Activated B cell treated with CpG ODN at 0.5 μM for 24 hours (primary cell): ENCODE data around the gene DCHS2. TPM values are rescaled to one million over a fixed set of nuclear protein-coding genes. Genes with fewer than 3 reads are reported as not detected.

Source experiments
- ATAC-seq: fragments of 200-7000 bp; cut with Tn5 transposase; one replicate; pipeline ENCODE4 v1.10.0; 2021; ENCODE audit warnings: low read depth, mild to moderate bottlenecking, moderate library complexity
- CTCF ChIA-PET: fragments of 350-600 bp; sonication (Branson Sonifier 250); formaldehyde crosslinking; loops from one replicate; lab custom pipeline; 2021; ENCODE audit warnings: antibody characterized with exemption; lab: Charles Lee
- POLR2A ChIA-PET: fragments of 350-600 bp; sonication (Branson Sonifier 250); formaldehyde crosslinking; loops from one replicate; lab custom pipeline; 2021; ENCODE audit warnings: antibody characterized with exemption; lab: Charles Lee
- DNase-seq: peaks from one replicate; pipeline ENCODE4 v3.0.0; 2022
- H3K27ac Mint-ChIP-seq: one replicate; pipeline ENCODE4 v1.8.0; 2020; ENCODE audit warnings: mixed read lengths
- H3K27me3 Mint-ChIP-seq: one replicate; pipeline ENCODE4 v1.8.0; 2021; ENCODE audit warnings: mixed read lengths
- H3K36me3 Mint-ChIP-seq: one replicate; pipeline ENCODE4 v1.8.0; 2021; ENCODE audit warnings: low read depth, mixed read lengths
- H3K4me1 Mint-ChIP-seq: one replicate; pipeline ENCODE4 v1.8.0; 2021; ENCODE audit warnings: mixed read lengths
- H3K4me3 Mint-ChIP-seq: one replicate; pipeline ENCODE4 v1.8.0; 2020; ENCODE audit warnings: mild to moderate bottlenecking, mixed read lengths
- H3K9me3 Mint-ChIP-seq: one replicate; pipeline ENCODE4 v1.8.0; 2020; ENCODE audit warnings: mixed read lengths
- intact Hi-C: fragments of 100-400 bp; cut with micrococcal nuclease; formaldehyde crosslinking; loops from one replicate; pipeline ENCODE4 v1.15.1; 2024
- total RNA-seq: library from RNA; stranded (reverse); gene quantifications from 2 replicates; pipeline ENCODE4 v1.2.3, GENCODE V29; 2022
- TF ChIP-seq, protein P1 (sequence below): fragments of 200-600 bp; IDR thresholded peaks from one replicate; pipeline ENCODE4 v1.8.0; 2022; ENCODE audit warnings: antibody characterized with exemption, mild to moderate bottlenecking

Gene DCHS2
- total RNA-seq, 1 donor from 2014 or later, result 0.13 TPM

- Mint-ChIP-seq H3K4me1 (peaks cover 24% of the 10 kb centered on the region), H3K36me3 (no peaks in the 10 kb centered on the region), H3K27ac (no peak overlapping the region), H3K4me3 (no peak overlapping the region), H3K9me3 (peaks cover 6% of the 10 kb centered on the region), H3K27me3 (peaks cover 2% of the 10 kb centered on the region)
- DNase-seq (no peak), ATAC-seq (no peak)
- POLR2A ChIA-PET, result no interaction called here
- intact Hi-C loops, result loop anchor here (5.0 kb wide), 2 partner anchors 82 to 963 kb away; partner anchors contain the start of gene MAP9
- CTCF ChIA-PET, result interaction anchor here (0.9 kb wide), 1 partner anchor 9 kb away, joined by 3 read pairs; no protein-coding TSS in a partner anchor
- TF ChIP-seq, protein P1, sequence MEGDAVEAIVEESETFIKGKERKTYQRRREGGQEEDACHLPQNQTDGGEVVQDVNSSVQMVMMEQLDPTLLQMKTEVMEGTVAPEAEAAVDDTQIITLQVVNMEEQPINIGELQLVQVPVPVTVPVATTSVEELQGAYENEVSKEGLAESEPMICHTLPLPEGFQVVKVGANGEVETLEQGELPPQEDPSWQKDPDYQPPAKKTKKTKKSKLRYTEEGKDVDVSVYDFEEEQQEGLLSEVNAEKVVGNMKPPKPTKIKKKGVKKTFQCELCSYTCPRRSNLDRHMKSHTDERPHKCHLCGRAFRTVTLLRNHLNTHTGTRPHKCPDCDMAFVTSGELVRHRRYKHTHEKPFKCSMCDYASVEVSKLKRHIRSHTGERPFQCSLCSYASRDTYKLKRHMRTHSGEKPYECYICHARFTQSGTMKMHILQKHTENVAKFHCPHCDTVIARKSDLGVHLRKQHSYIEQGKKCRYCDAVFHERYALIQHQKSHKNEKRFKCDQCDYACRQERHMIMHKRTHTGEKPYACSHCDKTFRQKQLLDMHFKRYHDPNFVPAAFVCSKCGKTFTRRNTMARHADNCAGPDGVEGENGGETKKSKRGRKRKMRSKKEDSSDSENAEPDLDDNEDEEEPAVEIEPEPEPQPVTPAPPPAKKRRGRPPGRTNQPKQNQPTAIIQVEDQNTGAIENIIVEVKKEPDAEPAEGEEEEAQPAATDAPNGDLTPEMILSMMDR, result no peak
These were observed 76.8 kb downstream of the DCHS2 start for GRCh38 chr4:154414796-154415195.

GRCh38 chr4:154414371-154414770, 77.2 kb downstream of the DCHS2 start:
- intact Hi-C loops, result no loop called here
- no peak overlapping the region for H3K4me3 Mint-ChIP-seq
- POLR2A ChIA-PET, result no interaction called here
- TF ChIP-seq, protein P1, result no peak
- peaks cover 6% of the 10 kb centered on the region for H3K9me3 Mint-ChIP-seq
- no peak overlapping the region for H3K27ac Mint-ChIP-seq
- no peak for DNase-seq
- no peak for ATAC-seq
- H3K36me3 Mint-ChIP-seq, result no peaks in the 10 kb centered on the region
- H3K27me3 Mint-ChIP-seq, result peaks cover 2% of the 10 kb centered on the region
- H3K4me1 Mint-ChIP-seq, result peaks cover 24% of the 10 kb centered on the region
- CTCF ChIA-PET, result no interaction called here

- intact Hi-C loops, result no loop called here
- Mint-ChIP-seq H3K27ac (no peak overlapping the region), H3K36me3 (no peaks in the 10 kb centered on the region), H3K4me3 (no peak overlapping the region), H3K4me1 (peaks cover 23% of the 10 kb centered on the region), H3K9me3 (peaks cover 6% of the 10 kb centered on the region), H3K27me3 (peaks cover 3% of the 10 kb centered on the region)
- TF ChIP-seq, protein P1, result no peak
- POLR2A ChIA-PET, result interaction anchor here (0.9 kb wide), 1 partner anchor 9 kb away, joined by 3 read pairs; no protein-coding TSS in a partner anchor
- DNase-seq (no peak), ATAC-seq (peak; percentile 37)
- CTCF ChIA-PET, result no interaction called here
These were observed 84.2 kb downstream of the DCHS2 start for GRCh38 chr4:154407443-154407842.

DNA sequence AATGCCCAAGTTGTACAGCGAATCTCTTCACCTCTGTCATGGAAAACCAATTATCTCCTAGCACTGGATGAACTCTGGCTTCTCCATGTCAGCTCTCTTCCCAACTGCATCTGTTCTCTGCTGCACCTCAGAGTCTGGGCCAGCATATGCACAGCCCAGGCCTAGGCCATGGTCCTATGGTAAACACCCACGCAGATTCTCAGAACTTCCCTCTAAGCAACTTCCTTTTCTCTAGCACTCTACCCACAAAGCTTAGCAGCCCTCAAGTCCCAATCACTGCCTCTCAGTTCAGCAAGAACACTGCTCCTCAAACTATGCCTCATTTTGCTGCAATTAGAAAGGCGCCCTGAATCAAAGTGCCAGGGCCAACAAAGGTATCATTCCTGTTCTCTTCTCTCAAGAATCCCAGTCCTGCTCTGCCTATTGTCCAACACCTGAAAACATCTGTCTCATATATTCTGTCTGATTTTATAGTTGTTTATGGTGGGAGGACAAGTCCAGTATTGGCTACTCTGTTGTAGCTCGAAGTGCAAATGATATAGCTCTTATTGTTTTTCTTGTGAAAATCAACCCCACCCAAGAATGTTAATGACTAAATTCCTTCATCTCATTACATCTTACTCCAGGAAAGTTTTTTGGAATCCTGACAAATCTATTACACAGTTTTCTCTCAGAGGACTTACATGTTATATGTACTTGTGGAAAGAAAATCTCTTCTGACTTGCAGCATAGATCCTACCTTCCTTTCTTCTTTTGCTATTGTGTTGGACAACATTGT, 85.4 kb downstream of the DCHS2 start:
- peaks cover 23% of the 10 kb centered on the region for H3K4me1 Mint-ChIP-seq
- no peak for DNase-seq
- H3K27me3 Mint-ChIP-seq, result peaks cover 3% of the 10 kb centered on the region
- H3K4me3 Mint-ChIP-seq, result no peak overlapping the region
- peak overlapping the region; percentile 18 for H3K27ac Mint-ChIP-seq
- ChIA-PET POLR2A (interaction anchor here (2.0 kb wide), 1 partner anchor 10 kb away, joined by 11 read pairs; no protein-coding TSS in a partner anchor), CTCF (interaction anchor here (1.3 kb wide), 1 partner anchor 9 kb away, joined by 3 read pairs; no protein-coding TSS in a partner anchor)
- intact Hi-C loops, result no loop called here
- no peaks in the 10 kb centered on the region for H3K36me3 Mint-ChIP-seq
- TF ChIP-seq, protein P1, result no peak
- H3K9me3 Mint-ChIP-seq, result peaks cover 6% of the 10 kb centered on the region
- ATAC-seq, result peak; percentile 90

DNA sequence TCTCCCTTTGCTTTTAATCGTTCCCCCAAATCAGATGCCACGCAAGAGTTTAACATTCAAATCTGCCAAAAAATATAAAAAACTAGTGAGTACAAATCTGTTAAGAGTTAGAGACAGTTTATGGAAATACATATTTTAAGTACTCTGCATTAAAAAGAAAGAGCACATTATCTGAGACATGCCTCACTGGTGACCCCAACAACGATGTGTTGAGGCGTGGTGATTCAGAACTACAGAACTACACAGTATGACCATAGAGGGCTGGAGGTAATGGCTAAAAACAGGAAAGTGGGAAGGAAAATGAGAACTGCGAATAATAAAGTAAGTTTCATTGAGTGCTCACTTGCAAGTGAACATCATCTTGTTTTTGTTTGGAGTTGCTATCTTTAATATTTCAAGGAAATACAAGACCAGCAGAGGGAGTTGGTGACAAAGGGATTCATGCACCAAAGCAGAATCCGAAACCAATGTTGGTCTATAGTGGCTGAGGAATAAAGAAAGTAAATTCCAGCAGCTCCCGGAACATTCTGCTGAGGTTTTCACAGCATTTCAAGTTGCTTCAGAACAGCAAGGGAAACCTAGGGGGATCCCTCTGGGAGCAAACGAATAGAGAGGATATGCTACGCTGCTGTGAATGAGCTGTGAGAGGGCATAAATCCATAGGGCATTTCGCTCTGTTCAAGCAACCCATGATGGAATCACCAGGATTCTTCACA, 92.2 kb downstream of the DCHS2 start:
- peaks cover 11% of the 10 kb centered on the region for H3K27me3 Mint-ChIP-seq
- no peaks in the 10 kb centered on the region for H3K9me3 Mint-ChIP-seq
- H3K4me1 Mint-ChIP-seq, result peaks cover 15% of the 10 kb centered on the region
- no peak for DNase-seq
- intact Hi-C loops, result loop anchor here (1.0 kb wide), 1 partner anchor 107 kb away; no protein-coding TSS in a partner anchor
- ChIA-PET POLR2A (interaction anchor here (1.2 kb wide), 1 partner anchor 17 kb away, joined by 3 read pairs; no protein-coding TSS in a partner anchor), CTCF (interaction anchor here (1.3 kb wide), 1 partner anchor 107 kb away, joined by 4 read pairs; no protein-coding TSS in a partner anchor)
- no peak for ATAC-seq
- no peak overlapping the region for H3K4me3 Mint-ChIP-seq
- H3K36me3 Mint-ChIP-seq, result no peaks in the 10 kb centered on the region
- no peak overlapping the region for H3K27ac Mint-ChIP-seq
- TF ChIP-seq, protein P1, result no peak
